ENCODE measurements around the gene HEXD.
A peak's percentile ranks its signal among the peaks of the same experiment; 100 is the strongest.
"Not testable (repeated sequence)": the region's sequence is repeated elsewhere in the genome, so short reads cannot be mapped to it uniquely, and the experiment has no call there.

The HEXD gene

GRCh38 chr17:82410014-82410716 is 8.0 kb upstream of the HEXD start:
- no peak for TF ChIP-seq CTCF (IDR thresholded peaks at IDR 0.05; ENCODE audit: insufficient read depth, low read length, poor library complexity, severe bottlenecking)
- H3K27me3 ChIP-seq (replicated peaks; ENCODE audit: control insufficient read depth, insufficient read depth, low read length): no peaks in the 10 kb centered on the region
- H3K36me3 ChIP-seq (ENCODE audit: control insufficient read depth, insufficient read depth, low read length): peaks cover 5% of the 10 kb centered on the region
- no peak overlapping the region for H3K4me3 ChIP-seq (replicated peaks; ENCODE audit: low read depth, low read length)
- no peak for DNase-seq (ENCODE audit: extremely low read depth, insufficient read length)

- no peak overlapping the region for H3K4me3 ChIP-seq (replicated peaks; ENCODE audit: low read depth, low read length)
- no peak for TF ChIP-seq CTCF (IDR thresholded peaks at IDR 0.05; ENCODE audit: insufficient read depth, low read length, poor library complexity, severe bottlenecking)
- H3K27me3 ChIP-seq (replicated peaks; ENCODE audit: control insufficient read depth, insufficient read depth, low read length): no peaks in the 10 kb centered on the region
- no peak for DNase-seq (ENCODE audit: extremely low read depth, insufficient read length)
- peaks cover 3% of the 10 kb centered on the region for H3K36me3 ChIP-seq (ENCODE audit: control insufficient read depth, insufficient read depth, low read length)
Observed at GRCh38 chr17:82411396-82412053, 6.6 kb upstream of the HEXD start.

- H3K4me3 ChIP-seq (replicated peaks; ENCODE audit: low read depth, low read length); H3K27me3 ChIP-seq (replicated peaks; ENCODE audit: control insufficient read depth, insufficient read depth, low read length); DNase-seq (ENCODE audit: extremely low read depth, insufficient read length); H3K36me3 ChIP-seq (ENCODE audit: control insufficient read depth, insufficient read depth, low read length): not testable (repeated sequence)
Observed at GRCh38 chr17:82412081-82412480, 6.1 kb upstream of the HEXD start.

GRCh38 chr17:82412535-82413520 is 5.3 kb upstream of the HEXD start:
- Histone ChIP-seq H3K4me3 (replicated peaks; ENCODE audit: low read depth, low read length) (no peak overlapping the region), H3K27me3 (replicated peaks; ENCODE audit: control insufficient read depth, insufficient read depth, low read length) (no peaks in the 10 kb centered on the region), H3K36me3 (ENCODE audit: control insufficient read depth, insufficient read depth, low read length) (peaks cover 3% of the 10 kb centered on the region)
- no peak for TF ChIP-seq CTCF (IDR thresholded peaks at IDR 0.05; ENCODE audit: insufficient read depth, low read length, poor library complexity, severe bottlenecking)
- no peak for DNase-seq (ENCODE audit: extremely low read depth, insufficient read length)

GRCh38 chr17:82414548-82415281 is 3.4 kb upstream of the HEXD start:
- no peak overlapping the region for H3K4me3 ChIP-seq (replicated peaks; ENCODE audit: low read depth, low read length)
- peak; percentile 50 for DNase-seq (ENCODE audit: extremely low read depth, insufficient read length)

More at GRCh38 chr17:82414548-82415281, 3.4 kb upstream of the HEXD start:
- Histone ChIP-seq H3K36me3 (ENCODE audit: control insufficient read depth, insufficient read depth, low read length) (peaks cover 3% of the 10 kb centered on the region), H3K27me3 (replicated peaks; ENCODE audit: control insufficient read depth, insufficient read depth, low read length) (no peaks in the 10 kb centered on the region)
- peak; percentile 53 for TF ChIP-seq CTCF (IDR thresholded peaks at IDR 0.05; ENCODE audit: insufficient read depth, low read length, poor library complexity, severe bottlenecking)
